Loucy (cell line): ENCODE data around the gene LAPTM4A.
"Not testable (repeated sequence)": the region's sequence is repeated elsewhere in the genome, so short reads cannot be mapped to it uniquely, and the experiment has no call there.

Experiments used
- H2AFZ ChIP-seq: fragments of 200-600 bp; sonication (generic); 2 replicates; pipeline ENCODE4 v1.6.0; 2016; ENCODE audit warnings: antibody characterized with exemption, mild to moderate bottlenecking, low read length, moderate library complexity
- H3F3A ChIP-seq: fragments of 200-600 bp; 2 replicates; pipeline ENCODE4 v1.6.0; 2016; ENCODE audit warnings: antibody characterized with exemption, low read depth, mild to moderate bottlenecking
- H3K27me3 ChIP-seq: fragments of 200-600 bp; sonication (generic); 2 replicates; pipeline ENCODE4 v1.6.1; 2014; ENCODE audit warnings: low read length, mild to moderate bottlenecking; ENCODE audit not compliant: insufficient read depth, poor library complexity, severe bottlenecking
- H3K36me3 ChIP-seq: fragments of 200-600 bp; sonication (generic); 2 replicates; pipeline ENCODE4 v1.6.1; 2016; ENCODE audit warnings: low read length; ENCODE audit not compliant: insufficient read depth
- H3K4me1 ChIP-seq: fragments of 200-600 bp; sonication (generic); 2 replicates; pipeline ENCODE4 v1.5.1; 2014; ENCODE audit warnings: low read length, mild to moderate bottlenecking; ENCODE audit not compliant: insufficient read depth, poor library complexity, severe bottlenecking
- H3K4me2 ChIP-seq: fragments of 200-600 bp; sonication (generic); 2 replicates; pipeline ENCODE4 v1.6.0; 2014; ENCODE audit warnings: antibody characterized with exemption, low read length, low read depth, mild to moderate bottlenecking; ENCODE audit not compliant: poor library complexity, severe bottlenecking
- H3K4me3 ChIP-seq: fragments of 200-600 bp; sonication (generic); 2 replicates; pipeline ENCODE4 v1.5.1; 2014; ENCODE audit warnings: low read length, mild to moderate bottlenecking, mixed read lengths; ENCODE audit not compliant: poor library complexity, severe bottlenecking
- H3K79me2 ChIP-seq: fragments of 200-600 bp; sonication (generic); 2 replicates; pipeline ENCODE4 v1.6.1; 2014; ENCODE audit warnings: low read length; ENCODE audit not compliant: insufficient read depth
- H3K9ac ChIP-seq: fragments of 200-600 bp; sonication (generic); 2 replicates; pipeline ENCODE4 v1.6.0; 2014; ENCODE audit warnings: mild to moderate bottlenecking, low read depth, low read length, moderate library complexity; ENCODE audit not compliant: poor library complexity, severe bottlenecking
- H3K9me2 ChIP-seq: fragments of 200-600 bp; sonication (generic); replicated peaks from 2 replicates; pipeline ENCODE4 v1.6.1; 2016; ENCODE audit warnings: low read depth, low read length, mixed read lengths
- H3K9me3 ChIP-seq: fragments of 200-600 bp; sonication (generic); 2 replicates; pipeline ENCODE4 v1.6.1; 2014; ENCODE audit warnings: mild to moderate bottlenecking, antibody characterized with exemption, low read length, low read depth; ENCODE audit not compliant: insufficient read depth
- H4K20me1 ChIP-seq: fragments of 200-600 bp; sonication (generic); 2 replicates; pipeline ENCODE4 v1.6.0; 2014; ENCODE audit warnings: antibody characterized with exemption, low read length, mild to moderate bottlenecking; ENCODE audit not compliant: insufficient read depth, poor library complexity, severe bottlenecking
- CTCF ChIP-seq: fragments of 200-600 bp; sonication (generic); conservative IDR thresholded peaks from 2 replicates; pipeline ENCODE4 v1.5.1; 2014; ENCODE audit warnings: mild to moderate bottlenecking, antibody characterized with exemption, low read length
- EZH2phosphoT487 ChIP-seq: fragments of 200-600 bp; IDR thresholded peaks from 2 replicates; pipeline ENCODE4 v1.6.1; 2018; ENCODE audit warnings: antibody characterized with exemption, mild to moderate bottlenecking, moderate library complexity, borderline replicate concordance

The LAPTM4A gene

GRCh38 chr2:20050104-20050645 lies 1.3 kb downstream of the LAPTM4A start:
- peak overlapping the region; percentile 93 for H3K9ac ChIP-seq
- H4K20me1 ChIP-seq, result peaks cover 47% of the 10 kb centered on the region
- H3K79me2 ChIP-seq, result peaks cover 59% of the 10 kb centered on the region
- no peaks in the 10 kb centered on the region for H3F3A ChIP-seq
- peak overlapping the region; percentile 88 for H3K4me3 ChIP-seq
- H3K36me3 ChIP-seq, result no peaks in the 10 kb centered on the region
- no peaks in the 10 kb centered on the region for H3K9me3 ChIP-seq
- no peak for TF ChIP-seq EZH2phosphoT487
- TF ChIP-seq CTCF, result no peak
- H2AFZ ChIP-seq, result no peak overlapping the region
- H3K27me3 ChIP-seq, result peaks cover 12% of the 10 kb centered on the region
- H3K9me2 ChIP-seq, result no peaks in the 10 kb centered on the region
- H3K4me1 ChIP-seq, result peaks cover 29% of the 10 kb centered on the region
- peak overlapping the region; percentile 97 for H3K4me2 ChIP-seq

- Histone ChIP-seq H4K20me1 (peaks cover 51% of the 10 kb centered on the region), H2AFZ (no peak overlapping the region), H3K36me3 (no peaks in the 10 kb centered on the region), H3K4me2 (peak overlapping the region; percentile 97), H3K4me3 (peak overlapping the region; percentile 88), H3F3A (no peaks in the 10 kb centered on the region), H3K9me2 (no peaks in the 10 kb centered on the region), H3K27me3 (peaks cover 8% of the 10 kb centered on the region), H3K79me2 (peaks cover 64% of the 10 kb centered on the region), H3K9me3 (no peaks in the 10 kb centered on the region), H3K4me1 (peaks cover 34% of the 10 kb centered on the region), H3K9ac (peak overlapping the region; percentile 93)
- no peak for TF ChIP-seq CTCF
- no peak for TF ChIP-seq EZH2phosphoT487
Measured at GRCh38 chr2:20049637-20050036, 1.8 kb downstream of the LAPTM4A start.

- peak overlapping the region; percentile 97 for H3K4me2 ChIP-seq
- H3K4me1 ChIP-seq, result peaks cover 42% of the 10 kb centered on the region
- H3K79me2 ChIP-seq, result peaks cover 73% of the 10 kb centered on the region
- H3K4me3 ChIP-seq, result peak overlapping the region; percentile 88
- no peaks in the 10 kb centered on the region for H3K9me2 ChIP-seq
- H3K9me3 ChIP-seq, result no peaks in the 10 kb centered on the region
- H3K9ac ChIP-seq, result peak overlapping the region; percentile 93
- H4K20me1 ChIP-seq, result peaks cover 59% of the 10 kb centered on the region
- no peaks in the 10 kb centered on the region for H3F3A ChIP-seq
- no peak for TF ChIP-seq CTCF
- no peak for TF ChIP-seq EZH2phosphoT487
- no peak overlapping the region for H2AFZ ChIP-seq
- no peaks in the 10 kb centered on the region for H3K27me3 ChIP-seq
- H3K36me3 ChIP-seq, result no peaks in the 10 kb centered on the region
Measured at GRCh38 chr2:20048488-20049448, 2.7 kb downstream of the LAPTM4A start.

GRCh38 chr2:20045712-20046292 lies 5.6 kb downstream of the LAPTM4A start:
- peak overlapping the region; percentile 46 for H3K4me3 ChIP-seq
- peaks cover 95% of the 10 kb centered on the region for H3K79me2 ChIP-seq
- not testable (repeated sequence) for H3K27me3 ChIP-seq, H3K9me2 ChIP-seq, H3F3A ChIP-seq, H3K36me3 ChIP-seq, H3K9me3 ChIP-seq, H2AFZ ChIP-seq
- H3K4me1 ChIP-seq, result peaks cover 47% of the 10 kb centered on the region
- peak overlapping the region; percentile 44 for H3K9ac ChIP-seq
- peak overlapping the region; percentile 45 for H3K4me2 ChIP-seq
- peaks cover 86% of the 10 kb centered on the region for H4K20me1 ChIP-seq
